A673 (cell line): ENCODE data around the gene ZNF77. TPM values are rescaled to one million over a fixed set of nuclear protein-coding genes. Genes with fewer than 3 reads are reported as not detected.
A peak's percentile ranks its signal among the peaks of the same experiment; 100 is the strongest.

Experiments used
- BruUV-seq: library from RNA; stranded (reverse); fragments of 400-500 nt; replicated peaks from 2 replicates; lab custom pipeline; 2021; lab: Mats Ljungman, UMichigan
- CTCF ChIA-PET: fragments of 300-600 bp; sonication (Branson Sonifier 250); formaldehyde crosslinking; loops from one replicate; lab custom pipeline; 2022; ENCODE audit warnings: antibody characterized with exemption; lab: Charles Lee
- POLR2A ChIA-PET: fragments of 300-600 bp; sonication (Branson Sonifier 250); formaldehyde crosslinking; loops from one replicate; lab custom pipeline; 2022; ENCODE audit warnings: antibody characterized with exemption; ENCODE audit not compliant: low non-redundant PET; lab: Charles Lee
- DNase-seq: peaks from one replicate; pipeline ENCODE4 v3.0.0-alpha.2; 2015; ENCODE audit warnings: low spot score
- H3K27ac ChIP-seq: fragments of 200-600 bp; sonication (generic); 2 replicates; pipeline ENCODE4 v1.5.1; 2016; ENCODE audit warnings: mixed run types, low read depth, mild to moderate bottlenecking, mixed read lengths, antibody characterized with exemption, low read length; ENCODE audit not compliant: poor library complexity, severe bottlenecking
- H3K27me3 ChIP-seq: fragments of 200-600 bp; sonication (generic); replicated peaks from 2 replicates; pipeline ENCODE4 v1.6.1; 2017; ENCODE audit warnings: mixed run types, low read depth, mild to moderate bottlenecking, mixed read lengths, antibody characterized with exemption, low read length; ENCODE audit not compliant: insufficient read depth, poor library complexity
- H3K36me3 ChIP-seq: fragments of 200-600 bp; sonication (generic); 2 replicates; pipeline ENCODE4 v1.6.1; 2016; ENCODE audit warnings: mixed run types, mild to moderate bottlenecking, mixed read lengths, antibody characterized with exemption, low read length; ENCODE audit not compliant: insufficient read depth, poor library complexity, severe bottlenecking
- H3K4me1 ChIP-seq: fragments of 200-600 bp; sonication (generic); 2 replicates; pipeline ENCODE4 v1.6.1; 2017; ENCODE audit warnings: mixed run types, mild to moderate bottlenecking, mixed read lengths, antibody characterized with exemption, low read length; ENCODE audit not compliant: insufficient read depth, poor library complexity, severe bottlenecking
- H3K4me3 ChIP-seq: fragments of 200-600 bp; sonication (generic); 2 replicates; pipeline ENCODE4 v1.5.1; 2016; ENCODE audit warnings: low read depth, mixed run types, mild to moderate bottlenecking, mixed read lengths, low read length; ENCODE audit not compliant: poor library complexity, severe bottlenecking
- H3K9me3 ChIP-seq: fragments of 200-600 bp; sonication (generic); 2 replicates; pipeline ENCODE4 v1.6.1; 2016; ENCODE audit warnings: mixed run types, low read depth, mild to moderate bottlenecking, mixed read lengths, antibody characterized with exemption, low read length; ENCODE audit not compliant: poor library complexity, severe bottlenecking
- EZH2 ChIP-seq: fragments of 200-600 bp; sonication (generic); IDR thresholded peaks from 2 replicates; pipeline ENCODE4 v1.6.1; 2017; ENCODE audit warnings: borderline replicate concordance, low read depth, mild to moderate bottlenecking, mixed read lengths, antibody characterized with exemption, low read length; ENCODE audit not compliant: poor library complexity, severe bottlenecking
- intact Hi-C: fragments of 100-400 bp; cut with micrococcal nuclease; formaldehyde crosslinking; loops from one replicate; pipeline ENCODE4 v1.10.0; 2022; ENCODE audit not compliant: unreplicated experiment
- total RNA-seq: library from RNA; stranded (reverse); gene quantifications from 2 replicates; pipeline ENCODE4 v1.2.3, GENCODE V29; 2021
- TF ChIP-seq, protein P1 (sequence below): fragments of 300-800, 200-600 bp; sonication (generic); conservative IDR thresholded peaks from 2 replicates; pipeline ENCODE4 v1.5.1; 2017; ENCODE audit warnings: low read depth, mild to moderate bottlenecking, antibody characterized with exemption, low read length, moderate library complexity, mixed read lengths

The ZNF77 gene
- total RNA-seq, 1 experiment from 2014 or later = 6.4 TPM

GRCh38 chr19:2952953-2953481 lies 8.2 kb upstream of the ZNF77 start:
- Histone ChIP-seq H3K36me3 (no peaks in the 10 kb centered on the region), H3K27me3 (no peaks in the 10 kb centered on the region), H3K9me3 (no peaks in the 10 kb centered on the region), H3K4me3 (no peak overlapping the region), H3K4me1 (peaks cover 8% of the 10 kb centered on the region), H3K27ac (no peak overlapping the region)
- ChIA-PET POLR2A (no interaction called here), CTCF (no interaction called here)
- TF ChIP-seq, protein P1, sequence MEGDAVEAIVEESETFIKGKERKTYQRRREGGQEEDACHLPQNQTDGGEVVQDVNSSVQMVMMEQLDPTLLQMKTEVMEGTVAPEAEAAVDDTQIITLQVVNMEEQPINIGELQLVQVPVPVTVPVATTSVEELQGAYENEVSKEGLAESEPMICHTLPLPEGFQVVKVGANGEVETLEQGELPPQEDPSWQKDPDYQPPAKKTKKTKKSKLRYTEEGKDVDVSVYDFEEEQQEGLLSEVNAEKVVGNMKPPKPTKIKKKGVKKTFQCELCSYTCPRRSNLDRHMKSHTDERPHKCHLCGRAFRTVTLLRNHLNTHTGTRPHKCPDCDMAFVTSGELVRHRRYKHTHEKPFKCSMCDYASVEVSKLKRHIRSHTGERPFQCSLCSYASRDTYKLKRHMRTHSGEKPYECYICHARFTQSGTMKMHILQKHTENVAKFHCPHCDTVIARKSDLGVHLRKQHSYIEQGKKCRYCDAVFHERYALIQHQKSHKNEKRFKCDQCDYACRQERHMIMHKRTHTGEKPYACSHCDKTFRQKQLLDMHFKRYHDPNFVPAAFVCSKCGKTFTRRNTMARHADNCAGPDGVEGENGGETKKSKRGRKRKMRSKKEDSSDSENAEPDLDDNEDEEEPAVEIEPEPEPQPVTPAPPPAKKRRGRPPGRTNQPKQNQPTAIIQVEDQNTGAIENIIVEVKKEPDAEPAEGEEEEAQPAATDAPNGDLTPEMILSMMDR = no peak
- no peak for TF ChIP-seq EZH2
- no TSS peak for BruUV-seq
- intact Hi-C loops = loop anchor here (10.0 kb wide), 1 partner anchor 308 kb away; no protein-coding TSS in a partner anchor
- no peak for DNase-seq

DNA sequence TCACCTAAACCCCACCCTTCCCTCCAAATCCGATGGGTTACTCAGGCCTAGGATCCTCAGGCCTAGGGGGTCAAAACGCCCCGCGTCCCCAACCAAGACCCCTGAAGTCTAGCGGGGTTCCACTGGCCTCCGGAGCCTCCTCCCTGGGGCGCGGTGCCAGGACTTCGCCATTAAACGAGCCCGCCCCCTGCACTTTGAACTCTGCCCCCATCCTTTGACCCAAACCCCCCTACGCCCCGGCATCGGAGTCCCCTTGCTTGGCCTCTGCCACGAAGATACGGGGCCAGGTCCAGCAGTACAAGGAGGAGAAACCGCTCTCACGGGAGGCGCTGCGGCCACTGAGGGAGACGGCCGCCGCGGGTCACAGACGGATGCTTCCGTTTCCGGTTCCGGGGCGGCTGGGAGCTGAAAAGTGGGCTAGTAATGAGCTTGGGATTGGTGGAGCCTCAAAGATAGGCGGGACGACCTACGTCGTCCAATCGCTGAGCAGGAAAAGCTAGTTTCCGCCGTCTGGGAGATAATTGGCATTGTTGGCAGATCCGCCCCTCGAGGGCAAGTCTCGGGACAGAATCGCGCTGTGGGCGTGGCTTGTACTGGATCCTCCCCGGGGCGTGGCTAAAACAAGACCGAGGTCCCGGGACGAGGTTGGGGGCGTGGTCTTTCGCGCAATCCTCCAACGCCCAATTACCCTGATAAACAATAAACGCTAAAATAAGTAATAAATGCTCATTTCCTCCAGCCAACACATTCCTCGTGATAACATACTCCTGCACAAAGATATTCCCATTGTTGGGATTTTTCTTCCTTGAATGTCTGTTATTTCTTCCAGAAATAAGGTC lies 5.7 kb upstream of the ZNF77 start:
- TF ChIP-seq EZH2 = no peak
- TF ChIP-seq, protein P1 = no peak
- no peaks in the 10 kb centered on the region for H3K36me3 ChIP-seq
- peak overlapping the region; percentile 77 for H3K4me3 ChIP-seq
- intact Hi-C loops = loop anchor here (10.0 kb wide), 1 partner anchor 306 kb away; no protein-coding TSS in a partner anchor
- BruUV-seq = no TSS peak
- H3K9me3 ChIP-seq = no peaks in the 10 kb centered on the region
- H3K27me3 ChIP-seq = no peaks in the 10 kb centered on the region
- CTCF ChIA-PET = interaction anchor here (0.7 to 2.0 kb wide), 16 partner anchors 10 to 535 kb away, joined by 3 to 11 read pairs (median 4); no protein-coding TSS in a partner anchor
- H3K27ac ChIP-seq = peak overlapping the region; percentile 84
- peaks cover 8% of the 10 kb centered on the region for H3K4me1 ChIP-seq
- DNase-seq = peak; percentile 99
- POLR2A ChIA-PET = interaction anchor here (0.6 to 0.7 kb wide), 4 partner anchors 50 to 883 kb away, joined by 3 to 5 read pairs (median 4); partner anchors contain the start of gene ZNF57

DNA sequence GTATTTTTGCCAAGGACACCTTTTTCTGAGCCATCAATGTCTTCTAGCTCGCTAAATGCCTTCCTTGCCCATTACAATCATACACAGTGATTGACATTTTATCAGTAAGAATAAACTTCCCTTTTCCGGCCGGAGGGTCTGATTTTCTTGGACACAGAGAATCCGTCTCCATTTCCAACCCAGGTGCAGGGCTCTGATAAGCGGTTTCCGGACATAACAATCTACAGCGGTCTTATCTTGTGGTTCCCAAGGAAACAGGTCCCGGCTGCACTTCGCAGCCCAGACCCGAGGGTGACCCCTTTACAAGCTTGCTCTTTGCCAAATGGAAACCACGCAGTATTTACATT lies 5.1 kb upstream of the ZNF77 start:
- no peaks in the 10 kb centered on the region for H3K27me3 ChIP-seq
- H3K27ac ChIP-seq = peak overlapping the region; percentile 84
- ChIA-PET CTCF (interaction anchor here (0.7 to 2.0 kb wide), 9 partner anchors 12 to 535 kb away, joined by 3 to 11 read pairs (median 6); no protein-coding TSS in a partner anchor), POLR2A (interaction anchor here (0.6 to 0.7 kb wide), 2 partner anchors 167 to 545 kb away, joined by 3 to 5 read pairs; no protein-coding TSS in a partner anchor)
- BruUV-seq = no TSS peak
- intact Hi-C loops = loop anchor here (10.0 kb wide), 1 partner anchor 305 kb away; no protein-coding TSS in a partner anchor
- no peak for DNase-seq
- no peak for TF ChIP-seq EZH2
- TF ChIP-seq, protein P1 = no peak
- no peaks in the 10 kb centered on the region for H3K9me3 ChIP-seq
- peak overlapping the region; percentile 77 for H3K4me3 ChIP-seq
- H3K36me3 ChIP-seq = no peaks in the 10 kb centered on the region
- peaks cover 8% of the 10 kb centered on the region for H3K4me1 ChIP-seq
